Heart left ventricle (tissue), 16 donors: Measurements from ENCODE around the gene KNSTRN. TPM values are rescaled to one million over a fixed set of nuclear protein-coding genes. Genes with fewer than 3 reads are reported as not detected.

Experiments
- ATAC-seq, 4 donors: fragments of 200-7000 bp; cut with Tn5 transposase; one replicate each; pipeline ENCODE4 v1.9.1; 2020 to 2022; ENCODE audit warnings: moderate library complexity in 4 of 4, mild to moderate bottlenecking in 3 of 4, moderate number of reproducible peaks in 1 of 4
- DNase-seq, 5 donors: peaks; one replicate each; pipeline ENCODE4 v3.0.0-alpha.2; 2020
- H3K27ac ChIP-seq, 12 donors: fragments of 200-600 bp; sonication (generic) in 4 of 12; one replicate each; pipeline versions ENCODE4 v1.5.0 to v1.8.0; 2016 to 2022; ENCODE audit warnings: mild to moderate bottlenecking in 2 of 12
- H3K27me3 ChIP-seq, 9 donors: fragments of 200-600 bp; sonication (generic) in 2 of 9; one replicate each; pipeline versions ENCODE4 v1.5.1 to v1.8.0; 2016 to 2022; ENCODE audit warnings: mild to moderate bottlenecking in 3 of 9
- H3K36me3 ChIP-seq, 9 donors: fragments of 200-600 bp; sonication (generic) in 2 of 9; one replicate each; pipeline versions ENCODE4 v1.5.0 to v1.8.0; 2018 to 2022; ENCODE audit warnings: mild to moderate bottlenecking in 2 of 9
- H3K4me1 ChIP-seq, 12 donors: fragments of 200-600 bp; sonication (generic) in 4 of 12; one replicate each; pipeline versions ENCODE4 v1.5.0 to v1.8.0; 2016 to 2022; ENCODE audit warnings: mild to moderate bottlenecking in 3 of 12
- H3K4me3 ChIP-seq, 12 donors: fragments of 200-600 bp; sonication (generic) in 4 of 12; one replicate each; pipeline versions ENCODE4 v1.5.0 to v1.8.0; 2017 to 2022; ENCODE audit warnings: mild to moderate bottlenecking in 9 of 12, moderate library complexity in 4 of 12
- H3K9me3 ChIP-seq, 12 donors: fragments of 200-600 bp; sonication (generic) in 4 of 12; one replicate each; pipeline versions ENCODE4 v1.5.0 to v1.8.0; 2016 to 2022; ENCODE audit warnings: mild to moderate bottlenecking in 1 of 12
- POLR2A ChIP-seq, 2 donors: fragments of 450-650 bp; IDR thresholded peaks; one replicate each; pipeline ENCODE4 v1.6.1; 2017; ENCODE audit warnings: antibody characterized with exemption in 2 of 2, mild to moderate bottlenecking in 2 of 2, moderate library complexity in 2 of 2
- WGBS, 4 donors: extraction: QIAGEN DNeasy Blood & Tissue Kit in 2 of 4; methylation state at CpG; one replicate each; pipeline versions ENCODE4 v1.1.5 to v1.1.7; 2013 to 2018; 5-methylcytosine and 5-hydroxymethylcytosine counted together
- intact Hi-C, 10 donors: fragments of 100-400 bp; cut with DNase I; formaldehyde crosslinking; loops; one replicate each; pipeline versions ENCODE4 v1.11.1 to v1.14.2; 2022
- polyA plus RNA-seq, 2 donors: library from polyadenylated mRNA; stranded (reverse); fragments of 200-250 nt; gene quantifications; one replicate each; pipeline ENCODE4 v1.2.3, GENCODE V29; 2013
- total RNA-seq, 9 donors: library from RNA; depleted of rRNA in 2 of 9; stranded (reverse); fragments of >200 nt in 2 of 9; fragmentation: NEBNext Ultra II Directional in 3 of 9; extraction: Animal tissue kit (Norgen Biotek cat#: 25700) in 3 of 9; gene quantifications; one replicate each; pipeline versions ENCODE4 v1.1.0 to v1.2.4, GENCODE V29; 2016 to 2023
- TF ChIP-seq, protein P1 (sequence below), 12 donors: fragments of 200-600 bp; sonication (generic) in 4 of 12; IDR thresholded peaks; one replicate each; pipeline versions ENCODE4 v1.5.0 to v1.8.0; 2018 to 2022; ENCODE audit warnings: antibody characterized with exemption in 12 of 12, mild to moderate bottlenecking in 5 of 12
- donor health status: ischemic (EF 13 %, LVEDD 7.1; RV severe dilation, severe dysfunction).
- donor health status: healthy with polysubstance abuse.
- donor health status: DM: no; HTN: yes; CAD: no.
- donor health status: DM: no; HTN: no; CAD: no.
- donor health status: ischemic (EF 25% LVEDD 6.9; RV normal size, moderate dysfunction).
- donor health status: ischemic (EF 25% LVEDD 5.7; RV mildly dilated, moderate dysfunction).
- donor health status: healthy.
- donor health status: DM: yes; HTN: yes; CAD: no.
- donor health status: ischemic (EF 35%, LVEDD 5.7; RV mildly dilated, moderate dysfunction).
- donor health status: nonischemic (EF 11% LVEDD 7.7; RV severe dilation, severe dysfunction).
- donor health status: DM: yes; HTN: yes; CAD: no.
- donor health status: PGD.
- donor health status: ischemic (EF 29% LVEDD 5.4; RV normal size, mild dysfunction).
- donor health status: nonischemic (EF 23%, LVEDD 6.1; RV moderate dilation, normal function).

KNSTRN gene
- total and polyA plus RNA-seq, 11 donors, result 8.0 to 20.1 (median 9.9) TPM

DNA sequence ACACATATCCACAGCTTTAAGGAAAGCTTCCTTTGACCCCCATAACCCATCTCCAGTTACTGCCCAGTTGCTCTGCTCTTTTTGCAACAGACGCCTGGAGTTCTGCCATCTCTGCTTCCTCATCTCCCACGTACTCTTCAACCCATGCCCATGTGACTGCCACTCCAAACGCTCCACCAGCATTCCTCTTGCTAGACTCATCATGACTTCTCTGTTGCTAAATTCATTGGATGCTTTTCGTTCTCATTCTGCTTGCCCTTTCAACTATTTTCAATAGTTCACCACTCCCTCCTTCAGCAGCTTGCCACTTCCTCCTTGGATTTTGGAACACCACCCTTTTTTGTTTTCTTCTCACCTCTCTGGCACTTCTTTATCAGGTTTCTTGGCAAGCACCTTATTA, 2.7 kb upstream of the KNSTRN start:
- peaks cover 0 to 31% (median 12%) of the 10 kb centered on the region in 12 donors for H3K4me1 ChIP-seq
- 9 to 15% (median 12%) methylated on average over 4 of the region's 4 CpGs for WGBS, 4 donors
- H3K9me3 ChIP-seq, result no peaks in the 10 kb centered on the region
- H3K27ac ChIP-seq, result peak overlapping the region in 9 of 12 donors; percentile 16 to 74 (median 56)
- TF ChIP-seq, protein P1, sequence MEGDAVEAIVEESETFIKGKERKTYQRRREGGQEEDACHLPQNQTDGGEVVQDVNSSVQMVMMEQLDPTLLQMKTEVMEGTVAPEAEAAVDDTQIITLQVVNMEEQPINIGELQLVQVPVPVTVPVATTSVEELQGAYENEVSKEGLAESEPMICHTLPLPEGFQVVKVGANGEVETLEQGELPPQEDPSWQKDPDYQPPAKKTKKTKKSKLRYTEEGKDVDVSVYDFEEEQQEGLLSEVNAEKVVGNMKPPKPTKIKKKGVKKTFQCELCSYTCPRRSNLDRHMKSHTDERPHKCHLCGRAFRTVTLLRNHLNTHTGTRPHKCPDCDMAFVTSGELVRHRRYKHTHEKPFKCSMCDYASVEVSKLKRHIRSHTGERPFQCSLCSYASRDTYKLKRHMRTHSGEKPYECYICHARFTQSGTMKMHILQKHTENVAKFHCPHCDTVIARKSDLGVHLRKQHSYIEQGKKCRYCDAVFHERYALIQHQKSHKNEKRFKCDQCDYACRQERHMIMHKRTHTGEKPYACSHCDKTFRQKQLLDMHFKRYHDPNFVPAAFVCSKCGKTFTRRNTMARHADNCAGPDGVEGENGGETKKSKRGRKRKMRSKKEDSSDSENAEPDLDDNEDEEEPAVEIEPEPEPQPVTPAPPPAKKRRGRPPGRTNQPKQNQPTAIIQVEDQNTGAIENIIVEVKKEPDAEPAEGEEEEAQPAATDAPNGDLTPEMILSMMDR (IDR thresholded peaks at IDR 0.05), result no peak
- DNase-seq (peak in 4 of 5 donors; percentile 68 to 80 (median 70)), ATAC-seq (peak; percentile 63 to 81 (median 72))
- no peak overlapping the region for H3K4me3 ChIP-seq
- no peaks in the 10 kb centered on the region for H3K36me3 ChIP-seq
- intact Hi-C loops, result no loop called here
- H3K27me3 ChIP-seq, result no peaks in the 10 kb centered on the region

DNA sequence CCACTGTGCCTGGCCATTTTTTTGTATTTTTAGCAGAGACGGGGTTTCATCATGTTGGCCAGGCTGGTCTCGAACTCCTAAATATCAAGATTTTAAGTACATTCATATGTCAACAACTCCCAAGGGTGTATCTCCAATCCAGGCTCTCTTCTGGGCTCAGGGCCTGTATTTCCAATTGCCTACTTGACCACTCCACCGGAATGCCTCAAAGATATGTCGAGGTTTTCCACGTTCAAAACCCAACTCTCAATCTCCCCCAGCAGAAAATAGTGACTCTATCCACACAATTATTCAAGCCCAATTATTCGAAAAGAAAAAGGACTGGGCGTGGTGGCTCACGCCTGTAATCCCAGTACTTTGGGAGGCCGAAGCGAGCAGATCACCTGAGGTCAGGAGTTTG, 1.9 kb upstream of the KNSTRN start:
- ATAC-seq (no peak), DNase-seq (no peak)
- intact Hi-C loops, result no loop called here
- Histone ChIP-seq H3K27me3 (no peaks in the 10 kb centered on the region), H3K27ac (peak overlapping the region in 6 of 12 donors; percentile 16 to 74 (median 57)), H3K4me3 (no peak overlapping the region), H3K36me3 (no peaks in the 10 kb centered on the region), H3K9me3 (no peaks in the 10 kb centered on the region), H3K4me1 (peaks cover 0 to 31% (median 12%) of the 10 kb centered on the region in 12 donors)
- TF ChIP-seq POLR2A (IDR thresholded peaks at IDR 0.05), result no peak
- TF ChIP-seq, protein P1 (IDR thresholded peaks at IDR 0.05), result no peak
- whole genome bisulfite sequencing, 4 donors, result 85 to 98% (median 94%) methylated on average over 10 of the region's 10 CpGs

DNA sequence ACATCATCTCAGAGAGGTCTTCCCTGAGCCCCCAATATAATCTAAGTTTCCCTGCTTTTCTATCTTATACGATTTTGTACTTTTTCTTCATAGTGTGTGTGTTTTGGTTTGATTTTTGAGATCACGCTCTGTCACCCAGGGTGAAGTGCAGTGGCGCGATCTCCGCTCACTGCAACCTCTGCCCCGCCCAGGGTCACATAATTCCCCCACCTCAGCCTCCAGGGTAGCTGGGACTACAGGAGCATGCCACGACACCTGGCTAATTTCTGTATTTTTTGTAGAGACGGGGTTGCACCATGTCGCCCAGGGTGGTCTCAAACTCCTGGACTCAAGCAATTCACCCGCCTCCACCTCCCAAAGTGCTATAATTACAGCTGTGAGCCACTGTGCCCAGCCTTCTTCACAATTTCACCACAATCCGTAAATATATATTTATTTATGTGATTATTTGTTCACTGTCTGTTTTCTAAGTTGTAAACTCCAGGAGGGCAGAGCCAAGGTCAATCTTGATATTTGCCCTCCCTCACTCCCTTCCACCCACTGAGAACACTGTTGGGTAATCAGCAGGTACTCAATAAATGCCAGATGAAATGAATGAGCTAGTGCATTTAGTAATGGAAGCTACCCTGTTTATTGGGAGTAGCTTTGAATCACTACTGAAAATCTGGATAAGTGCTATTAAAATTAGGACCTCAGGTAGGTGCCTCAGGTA, 547 bp upstream of the KNSTRN start:
- intact Hi-C loops, result loop anchor here in 1 of 10 donors (2.0 kb wide), 1 partner anchor 23 kb away; the partner anchor contains the start of gene IVD
- H3K9me3 ChIP-seq, result no peaks in the 10 kb centered on the region
- H3K4me3 ChIP-seq, result peak overlapping the region in 5 of 12 donors; percentile 66 to 96 (median 83)
- TF ChIP-seq, protein P1 (IDR thresholded peaks at IDR 0.05), result no peak
- no peak for TF ChIP-seq POLR2A (IDR thresholded peaks at IDR 0.05)
- peak overlapping the region in 4 of 12 donors; percentile 30 to 64 (median 51) for H3K27ac ChIP-seq
- ATAC-seq (no peak), DNase-seq (no peak)
- H3K27me3 ChIP-seq, result no peaks in the 10 kb centered on the region
- peaks cover 0 to 31% (median 12%) of the 10 kb centered on the region in 12 donors for H3K4me1 ChIP-seq
- H3K36me3 ChIP-seq, result peaks cover 0 to 11% (median 7%) of the 10 kb centered on the region in 9 donors
- 92 to 95% (median 94%) methylated on average over 11 of the region's 11 CpGs for WGBS, 4 donors

DNA sequence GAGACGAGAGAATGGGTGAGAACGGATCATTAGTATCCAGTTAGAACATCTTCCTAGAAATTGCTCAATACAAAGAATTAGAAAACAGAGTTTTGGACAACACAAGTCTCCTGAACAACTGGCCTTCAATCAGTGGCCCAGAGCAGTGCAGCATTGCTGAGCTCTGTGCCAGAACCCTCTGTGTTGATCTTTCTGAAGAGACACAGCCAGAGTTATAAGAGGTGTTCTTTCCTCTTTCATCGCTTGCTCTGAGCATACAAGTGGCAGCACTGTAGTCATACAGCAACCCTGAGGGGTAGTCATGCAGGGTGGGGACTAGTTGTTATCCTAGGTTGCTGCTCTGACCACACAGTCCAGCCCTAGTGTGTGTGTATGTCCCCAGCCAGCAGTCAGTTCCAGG, 4.0 kb downstream of the KNSTRN start:
- ATAC-seq (no peak), DNase-seq (no peak)
- intact Hi-C loops, result no loop called here
- Histone ChIP-seq H3K9me3 (no peaks in the 10 kb centered on the region), H3K4me3 (no peak overlapping the region), H3K36me3 (peaks cover 0 to 45% (median 37%) of the 10 kb centered on the region in 9 donors), H3K27me3 (no peaks in the 10 kb centered on the region), H3K4me1 (peaks cover 0 to 28% (median 10%) of the 10 kb centered on the region in 12 donors), H3K27ac (no peak overlapping the region)
- WGBS, 4 donors, result 96 to 98% (median 97%) methylated on average over 3 of the region's 3 CpGs
- TF ChIP-seq, protein P1 (IDR thresholded peaks at IDR 0.05), result no peak
- TF ChIP-seq POLR2A (IDR thresholded peaks at IDR 0.05), result no peak
